ENCODE results near the gene TSPAN10. TPM values are rescaled to one million over a fixed set of nuclear protein-coding genes. Genes with fewer than 3 reads are reported as not detected.

TSPAN10 gene
- total and polyA plus RNA-seq, 2 of the 4 experiments (the other 2 are of a cell fraction), result 1.4 to 4.5 TPM

DNA sequence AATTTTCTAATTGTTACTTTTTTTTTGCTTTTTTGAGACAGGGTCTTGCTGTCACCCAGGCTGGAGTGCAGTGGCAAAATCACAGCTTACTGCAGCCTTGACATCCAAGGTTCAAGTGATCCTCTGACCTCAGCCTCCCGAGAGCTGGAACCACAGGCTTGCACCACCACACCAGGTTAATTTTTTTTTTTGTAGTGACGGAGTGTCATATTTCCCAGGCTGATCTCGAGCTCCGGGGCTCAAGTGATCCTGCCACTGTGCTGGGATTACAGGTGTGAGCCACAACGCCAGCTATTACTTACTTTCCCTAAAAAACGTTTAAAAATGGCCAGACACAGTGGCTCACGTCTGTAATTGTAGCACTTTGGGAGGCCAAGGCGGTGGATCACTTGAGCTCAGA, 6.7 kb upstream of the TSPAN10 start:
- TF ChIP-seq CEBPB (IDR thresholded peaks at IDR 0.05; ENCODE audit: low read depth, low read length), result no peak
- no peak for TF ChIP-seq POLR2A (IDR thresholded peaks at IDR 0.05; ENCODE audit: low read depth, low read length)
- no peak for TF ChIP-seq NFE2L2 (IDR thresholded peaks at IDR 0.05; ENCODE audit: low read depth, low read length)
- no peak for TF ChIP-seq RAD21 (IDR thresholded peaks at IDR 0.05; ENCODE audit: low read length)
- TF ChIP-seq FOS (IDR thresholded peaks at IDR 0.05; ENCODE audit: low read depth, low read length), result no peak
- no peak for TF ChIP-seq MAFK (IDR thresholded peaks at IDR 0.05; ENCODE audit: low read depth, low read length)
- TF ChIP-seq RFX5 (IDR thresholded peaks at IDR 0.05; ENCODE audit: low read depth, low read length), result no peak
- no peak for TF ChIP-seq RCOR1 (IDR thresholded peaks at IDR 0.05; ENCODE audit: insufficient replicate concordance, low read length)
- no peak for TF ChIP-seq MXI1 (IDR thresholded peaks at IDR 0.05; ENCODE audit: borderline replicate concordance, low read depth, low read length)
- no peak for TF ChIP-seq SMC3 (IDR thresholded peaks at IDR 0.05; ENCODE audit: low read depth, low read length)
- no peak for TF ChIP-seq CTCF (conservative IDR thresholded peaks at IDR 0.05; ENCODE audit: low read depth, low read length)
- no peak for TF ChIP-seq CHD1 (IDR thresholded peaks at IDR 0.05; ENCODE audit: low read depth, low read length)
- no peak for TF ChIP-seq USF2 (IDR thresholded peaks at IDR 0.05; ENCODE audit: low read depth, low read length)
- TF ChIP-seq, protein P1, sequence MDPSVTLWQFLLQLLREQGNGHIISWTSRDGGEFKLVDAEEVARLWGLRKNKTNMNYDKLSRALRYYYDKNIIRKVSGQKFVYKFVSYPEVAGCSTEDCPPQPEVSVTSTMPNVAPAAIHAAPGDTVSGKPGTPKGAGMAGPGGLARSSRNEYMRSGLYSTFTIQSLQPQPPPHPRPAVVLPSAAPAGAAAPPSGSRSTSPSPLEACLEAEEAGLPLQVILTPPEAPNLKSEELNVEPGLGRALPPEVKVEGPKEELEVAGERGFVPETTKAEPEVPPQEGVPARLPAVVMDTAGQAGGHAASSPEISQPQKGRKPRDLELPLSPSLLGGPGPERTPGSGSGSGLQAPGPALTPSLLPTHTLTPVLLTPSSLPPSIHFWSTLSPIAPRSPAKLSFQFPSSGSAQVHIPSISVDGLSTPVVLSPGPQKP (IDR thresholded peaks at IDR 0.05; ENCODE audit: borderline replicate concordance, low read depth, low read length), result no peak
- TF ChIP-seq MAZ (IDR thresholded peaks at IDR 0.05; ENCODE audit: borderline replicate concordance, low read depth, low read length), result no peak
- no peak for TF ChIP-seq BHLHE40 (IDR thresholded peaks at IDR 0.05; ENCODE audit: low read depth, low read length)
- Histone ChIP-seq H3K9ac (ENCODE audit: low read depth, low read length) (no peak overlapping the region), H2BK15ac (ENCODE audit: low read depth, low read length) (no peak overlapping the region), H2BK5ac (ENCODE audit: low read depth, low read length, poor library complexity, severe bottlenecking) (no peak overlapping the region), H3K4me2 (ENCODE audit: low read depth, low read length) (no peak overlapping the region), H2AK9ac (replicated peaks; ENCODE audit: low read depth, low read length, poor library complexity) (no peak overlapping the region), H4K91ac (ENCODE audit: insufficient read depth, low read depth, low read length) (no peak overlapping the region), H3K79me1 (ENCODE audit: low read depth in 1 of 2, low read length in 2 of 2) (peaks cover 16 to 36% of the 10 kb centered on the region in 2 experiments), H3K23ac (ENCODE audit: low read depth, low read length) (no peak overlapping the region), H3K9me3 (ENCODE audit: control insufficient read depth, insufficient read depth, low read length) (no peaks in the 10 kb centered on the region), H3K4ac (ENCODE audit: low read depth, low read length) (no peak overlapping the region), H4K8ac (ENCODE audit: low read depth in 2 of 2, low read length in 2 of 2) (no peak overlapping the region), H3K27ac (ENCODE audit: insufficient read depth, low read length) (no peak overlapping the region), H3K18ac (ENCODE audit: low read depth, low read length) (no peak overlapping the region), H3K4me3 (ENCODE audit: insufficient read depth, low read depth, low read length) (no peak overlapping the region), H4K5ac (ENCODE audit: low read depth, low read length) (no peak overlapping the region), H2BK120ac (ENCODE audit: low read depth, low read length) (no peak overlapping the region), H3K9me1 (ENCODE audit: insufficient read depth, low read length) (peaks cover 11% of the 10 kb centered on the region), H3K4me1 (ENCODE audit: control insufficient read depth, insufficient read depth, low read length) (peaks cover under 1% of the 10 kb centered on the region), H3K56ac (ENCODE audit: extremely low read depth, insufficient read depth, low read length) (no peak overlapping the region), H2BK20ac (ENCODE audit: low read depth, low read length) (no peak overlapping the region), H3K36me3 (ENCODE audit: control insufficient read depth, insufficient read depth, low read length) (peaks cover 29% of the 10 kb centered on the region), H3K27me3 (ENCODE audit: control insufficient read depth, insufficient read depth, low read length) (no peaks in the 10 kb centered on the region), H4K20me1 (ENCODE audit: insufficient read depth, low read length) (peaks cover 51% of the 10 kb centered on the region), H2AK5ac (ENCODE audit: low read depth, low read length) (no peak overlapping the region), H3K14ac (replicated peaks; ENCODE audit: low read depth, low read length) (no peak overlapping the region), H2AFZ (replicated peaks; ENCODE audit: low read length, poor library complexity) (no peak overlapping the region)
- no TSS peak for BruUV-seq (replicated peaks)
- CTCF ChIA-PET, result interaction anchor here (0.6 kb wide), 1 partner anchor 16 kb away, joined by 7 read pairs; no protein-coding TSS in a partner anchor
- intact Hi-C loops (cut with micrococcal nuclease) (no loop called here), dilution Hi-C loops (cut with HindIII; ENCODE audit: low sequenced_read_pairs, unreplicated experiment) (no loop called here), in situ Hi-C loops (cut with MboI; ENCODE audit: low sequenced_read_pairs) (no loop called here)
- POLR2A ChIA-PET (ENCODE audit: unreplicated experiment), result no interaction called here
- no peak for ATAC-seq (ENCODE audit: low read depth)
- no peak for DNase-seq
- 96% methylated on average over 3 of the region's 8 CpGs; no CpG with 5 or more reads in 1 of the 2 experiments for WGBS, 2 experiments (ENCODE audit: extremely low coverage in 2 of 2, insufficient read length in 1 of 2)
